Thyroid gland (tissue), 4 donors: ENCODE results near the gene FDCSP.

Experiments
- POLR2A ChIP-seq, 2 donors: fragments of 450-650 bp; IDR thresholded peaks; one replicate each; pipeline ENCODE4 v1.6.1; 2017; ENCODE audit warnings: antibody characterized with exemption in 2 of 2, mild to moderate bottlenecking in 2 of 2, moderate library complexity in 1 of 2
- TF ChIP-seq, protein P1 (sequence below), 6 experiments: fragments of 200-600 bp in 3 of 6; fragments of 450-650 bp in 3 of 6; sonication (generic) in 3 of 6; IDR thresholded peaks; one replicate each; pipeline ENCODE4 v1.5.1; 2016 to 2019; ENCODE audit warnings: antibody characterized with exemption in 6 of 6, mild to moderate bottlenecking in 2 of 6, inconsistent platforms in 1 of 6, moderate library complexity in 1 of 6

DNA sequence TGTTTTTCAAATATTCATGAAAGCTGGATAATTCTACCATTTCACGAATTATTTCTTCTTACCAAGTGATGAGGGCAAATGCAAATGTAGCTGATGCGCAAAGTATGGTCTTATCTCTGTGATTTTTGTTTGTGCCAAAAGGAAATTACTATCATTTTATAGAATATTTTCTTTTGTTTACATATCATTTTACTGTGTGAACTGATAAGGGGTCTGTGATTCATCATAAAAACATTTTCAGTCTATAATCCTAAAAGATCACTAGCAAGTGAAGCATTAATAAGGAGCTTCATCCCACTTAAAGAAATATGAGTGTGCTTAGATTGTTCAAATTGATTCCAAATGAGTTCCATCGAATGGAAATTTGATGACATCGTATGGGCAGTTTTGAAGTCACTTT, 17.2 kb downstream of the FDCSP start:
- TF ChIP-seq, protein P1, sequence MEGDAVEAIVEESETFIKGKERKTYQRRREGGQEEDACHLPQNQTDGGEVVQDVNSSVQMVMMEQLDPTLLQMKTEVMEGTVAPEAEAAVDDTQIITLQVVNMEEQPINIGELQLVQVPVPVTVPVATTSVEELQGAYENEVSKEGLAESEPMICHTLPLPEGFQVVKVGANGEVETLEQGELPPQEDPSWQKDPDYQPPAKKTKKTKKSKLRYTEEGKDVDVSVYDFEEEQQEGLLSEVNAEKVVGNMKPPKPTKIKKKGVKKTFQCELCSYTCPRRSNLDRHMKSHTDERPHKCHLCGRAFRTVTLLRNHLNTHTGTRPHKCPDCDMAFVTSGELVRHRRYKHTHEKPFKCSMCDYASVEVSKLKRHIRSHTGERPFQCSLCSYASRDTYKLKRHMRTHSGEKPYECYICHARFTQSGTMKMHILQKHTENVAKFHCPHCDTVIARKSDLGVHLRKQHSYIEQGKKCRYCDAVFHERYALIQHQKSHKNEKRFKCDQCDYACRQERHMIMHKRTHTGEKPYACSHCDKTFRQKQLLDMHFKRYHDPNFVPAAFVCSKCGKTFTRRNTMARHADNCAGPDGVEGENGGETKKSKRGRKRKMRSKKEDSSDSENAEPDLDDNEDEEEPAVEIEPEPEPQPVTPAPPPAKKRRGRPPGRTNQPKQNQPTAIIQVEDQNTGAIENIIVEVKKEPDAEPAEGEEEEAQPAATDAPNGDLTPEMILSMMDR (IDR thresholded peaks at IDR 0.05), result no peak
- TF ChIP-seq POLR2A (IDR thresholded peaks at IDR 0.05), result no peak
